GM23338 (cell line): ENCODE measurements around the gene PSORS1C1. TPM values are rescaled to one million over a fixed set of nuclear protein-coding genes. Genes with fewer than 3 reads are reported as not detected.

Source experiments
- ATAC-seq: fragments of 200-7000 bp; cut with Tn5 transposase; 3 replicates; pipeline ENCODE4 v1.9.1; 2020
- DNase-seq: peaks from one replicate; pipeline ENCODE4 v3.0.0-alpha.2; 2015; ENCODE audit warnings: low spot score
- H2AFZ ChIP-seq: fragments of 200-600 bp; sonication (generic); 2 replicates; pipeline ENCODE4 v1.8.0; 2016; ENCODE audit warnings: antibody characterized with exemption, mild to moderate bottlenecking, moderate library complexity
- H3F3A ChIP-seq: fragments of 200-600 bp; sonication (generic); replicated peaks from 2 replicates; pipeline ENCODE4 v1.8.0; 2017; ENCODE audit warnings: antibody characterized with exemption, mixed run types, low read depth
- H3K27ac ChIP-seq: fragments of 200-600 bp; sonication (generic); 2 replicates; pipeline ENCODE4 v1.6.1; 2016; ENCODE audit warnings: low read depth
- H3K27me3 ChIP-seq: fragments of 200-600 bp; sonication (generic); 2 replicates; pipeline ENCODE4 v1.8.0; 2016; ENCODE audit warnings: mild to moderate bottlenecking, mixed run types, moderate library complexity; ENCODE audit not compliant: insufficient read depth
- H3K36me3 ChIP-seq: fragments of 200-600 bp; sonication (generic); 2 replicates; pipeline ENCODE4 v1.8.0; 2016; ENCODE audit warnings: mild to moderate bottlenecking; ENCODE audit not compliant: insufficient read depth
- H3K4me1 ChIP-seq: fragments of 200-600 bp; sonication (generic); 2 replicates; pipeline ENCODE4 v1.8.0; 2016; ENCODE audit warnings: mild to moderate bottlenecking, moderate library complexity; ENCODE audit not compliant: insufficient read depth
- H3K4me2 ChIP-seq: fragments of 200-600 bp; sonication (generic); 2 replicates; pipeline ENCODE4 v1.7.1; 2017; ENCODE audit warnings: mixed run types
- H3K4me3 ChIP-seq: fragments of 200-600 bp; sonication (generic); 2 replicates; pipeline ENCODE4 v1.6.1; 2016; ENCODE audit warnings: mixed run types
- H3K79me2 ChIP-seq: fragments of 200-600 bp; sonication (generic); replicated peaks from 2 replicates; pipeline ENCODE4 v1.8.0; 2017; ENCODE audit warnings: mild to moderate bottlenecking; ENCODE audit not compliant: insufficient read depth
- H3K9me2 ChIP-seq: fragments of 200-600 bp; sonication (generic); 2 replicates; pipeline ENCODE4 v1.8.0; 2017; ENCODE audit not compliant: insufficient read depth
- H4K20me1 ChIP-seq: fragments of 200-600 bp; sonication (generic); replicated peaks from 2 replicates; pipeline ENCODE4 v1.8.0; 2017; ENCODE audit warnings: mild to moderate bottlenecking; ENCODE audit not compliant: insufficient read depth
- H3K27ac Mint-ChIP-seq: 2 replicates; pipeline ENCODE4 v1.8.0; 2020; ENCODE audit warnings: inconsistent platforms, mild to moderate bottlenecking, moderate library complexity, mixed read lengths
- H3K27me3 Mint-ChIP-seq: 3 replicates; pipeline ENCODE4 v1.8.0; 2022; ENCODE audit warnings: low read depth, mild to moderate bottlenecking, moderate library complexity, mixed read lengths, inconsistent platforms; ENCODE audit not compliant: insufficient read depth, poor library complexity
- H3K36me3 Mint-ChIP-seq: 3 replicates; pipeline ENCODE4 v1.8.0; 2021; ENCODE audit warnings: low read depth, mild to moderate bottlenecking, inconsistent platforms, moderate library complexity, mixed read lengths
- H3K4me1 Mint-ChIP-seq: 3 replicates; pipeline ENCODE4 v1.8.0; 2020; ENCODE audit warnings: mild to moderate bottlenecking, inconsistent platforms, mixed read lengths
- H3K4me3 Mint-ChIP-seq: 3 replicates; pipeline ENCODE4 v1.8.0; 2021; ENCODE audit warnings: moderate library complexity, mild to moderate bottlenecking, inconsistent platforms, mixed read lengths
- H3K9me3 Mint-ChIP-seq: 3 replicates; pipeline ENCODE4 v1.8.0; 2020; ENCODE audit warnings: moderate library complexity, mild to moderate bottlenecking, inconsistent platforms, mixed read lengths
- CREB1 ChIP-seq: fragments of 250-450 bp; sonication (Bioruptor Pico); IDR thresholded peaks from 2 replicates; pipeline ENCODE4 v1.5.0; 2020; ENCODE audit warnings: low read depth, mild to moderate bottlenecking, moderate library complexity
- ETS1 ChIP-seq: IDR thresholded peaks from 2 replicates; pipeline ENCODE4 v1.6.1; 2016; ENCODE audit warnings: antibody characterized with exemption
- EZH2 ChIP-seq: fragments of 200-600 bp; sonication (generic); IDR thresholded peaks from one replicate; pipeline ENCODE4 v1.8.0; 2017; ENCODE audit warnings: antibody characterized with exemption, mild to moderate bottlenecking, low read depth; ENCODE audit not compliant: unreplicated experiment
- EZH2phosphoT487 ChIP-seq: fragments of 200-600 bp; sonication (generic); IDR thresholded peaks from one replicate; pipeline ENCODE4 v1.8.1; 2018; ENCODE audit warnings: antibody characterized with exemption; ENCODE audit not compliant: unreplicated experiment
- JUNB ChIP-seq: IDR thresholded peaks from one replicate; pipeline ENCODE4 v1.6.1; 2016; ENCODE audit warnings: antibody characterized with exemption; ENCODE audit not compliant: unreplicated experiment
- NANOG ChIP-seq: IDR thresholded peaks from 2 replicates; pipeline ENCODE4 v1.6.1; 2016; ENCODE audit warnings: antibody characterized with exemption, borderline replicate concordance
- POLR2AphosphoS5 ChIP-seq: IDR thresholded peaks from 2 replicates; pipeline ENCODE4 v1.6.1; 2016; ENCODE audit warnings: antibody characterized with exemption, low read depth
- REST ChIP-seq: IDR thresholded peaks from one replicate; pipeline ENCODE4 v1.6.1; 2018; ENCODE audit warnings: antibody characterized with exemption; ENCODE audit not compliant: unreplicated experiment
- STAT1 ChIP-seq: IDR thresholded peaks from one replicate; pipeline ENCODE4 v1.6.1; 2016; ENCODE audit warnings: antibody characterized with exemption; ENCODE audit not compliant: unreplicated experiment
- ZNF114 ChIP-seq: fragments of 250-450 bp; sonication (Bioruptor Pico); IDR thresholded peaks from 2 replicates; pipeline ENCODE4 v1.5.0; 2020; ENCODE audit warnings: mild to moderate bottlenecking, moderate library complexity
- ZNF331 ChIP-seq: fragments of 250-450 bp; sonication (Bioruptor Pico); IDR thresholded peaks from 2 replicates; pipeline ENCODE4 v1.5.0; 2020; ENCODE audit warnings: low read depth, mild to moderate bottlenecking, moderate library complexity
- polyA plus RNA-seq: library from polyadenylated mRNA; unstranded; fragments of >200 nt; fragmentation: Nextera tagmentation; extraction: Ambion mirVana; gene quantifications from 2 replicates; pipeline ENCODE4 v1.2.1, GENCODE V29; 2016
- total RNA-seq: library from RNA; depleted of rRNA; stranded (reverse); fragments of >200 nt; shearing (Covaris generic); gene quantifications from 2 replicates; pipeline ENCODE4 v1.2.3, GENCODE V29; 2014
- TF ChIP-seq, protein P1 (sequence below): fragments of 250-450 bp; sonication (Bioruptor Pico); IDR thresholded peaks from 2 replicates; pipeline ENCODE4 v1.5.0; 2020; ENCODE audit warnings: mild to moderate bottlenecking, moderate library complexity
- TF ChIP-seq, protein P2 (sequence below), 2 experiments: fragments of 200-600 bp in 1 of 2; sonication (generic) in 1 of 2; conservative IDR thresholded peaks; 2 replicates each; pipeline versions ENCODE4 v1.5.1 to v1.6.1; 2016 to 2017; ENCODE audit warnings: antibody characterized with exemption in 2 of 2, low read depth in 2 of 2, mild to moderate bottlenecking in 2 of 2, moderate library complexity in 1 of 2

PSORS1C1 gene
- total and polyA plus RNA-seq, 2 experiments from 2014 or later: not detected

GRCh38 chr6:31092769-31093505, 21.7 kb upstream of the PSORS1C1 start:
- Mint-ChIP-seq H3K27me3 (no peaks in the 10 kb centered on the region), H3K27ac (no peak overlapping the region), H3K4me1 (peaks cover 16% of the 10 kb centered on the region), H3K36me3 (no peaks in the 10 kb centered on the region), H3K9me3 (no peaks in the 10 kb centered on the region), H3K4me3 (no peak overlapping the region)
- no peak overlapping the region for H3K4me3 ChIP-seq
- no peaks in the 10 kb centered on the region for H3F3A ChIP-seq
- H3K36me3 ChIP-seq: no peaks in the 10 kb centered on the region
- no peaks in the 10 kb centered on the region for H3K27me3 ChIP-seq
- H2AFZ ChIP-seq: no peak overlapping the region
- no peak for ATAC-seq
- DNase-seq: no peak
- no peaks in the 10 kb centered on the region for H4K20me1 ChIP-seq
- H3K27ac ChIP-seq: no peak overlapping the region
- H3K4me1 ChIP-seq: peaks cover 16% of the 10 kb centered on the region
- 0 out of 2 replicates have a peak, but pooled peaks cover 3% of the 10 kb centered on the region for H3K9me2 ChIP-seq
- no peaks in the 10 kb centered on the region for H3K79me2 ChIP-seq
- TF ChIP-seq NANOG (no peak), REST (no peak), CREB1 (CRISPR knock-in tag) (no peak), POLR2AphosphoS5 (no peak), STAT1 (no peak), ZNF114 (CRISPR knock-in tag) (no peak), EZH2 (no peak), EZH2phosphoT487 (no peak), JUNB (no peak), ZNF331 (CRISPR knock-in tag) (no peak), ETS1 (no peak)
- TF ChIP-seq, protein P1, sequence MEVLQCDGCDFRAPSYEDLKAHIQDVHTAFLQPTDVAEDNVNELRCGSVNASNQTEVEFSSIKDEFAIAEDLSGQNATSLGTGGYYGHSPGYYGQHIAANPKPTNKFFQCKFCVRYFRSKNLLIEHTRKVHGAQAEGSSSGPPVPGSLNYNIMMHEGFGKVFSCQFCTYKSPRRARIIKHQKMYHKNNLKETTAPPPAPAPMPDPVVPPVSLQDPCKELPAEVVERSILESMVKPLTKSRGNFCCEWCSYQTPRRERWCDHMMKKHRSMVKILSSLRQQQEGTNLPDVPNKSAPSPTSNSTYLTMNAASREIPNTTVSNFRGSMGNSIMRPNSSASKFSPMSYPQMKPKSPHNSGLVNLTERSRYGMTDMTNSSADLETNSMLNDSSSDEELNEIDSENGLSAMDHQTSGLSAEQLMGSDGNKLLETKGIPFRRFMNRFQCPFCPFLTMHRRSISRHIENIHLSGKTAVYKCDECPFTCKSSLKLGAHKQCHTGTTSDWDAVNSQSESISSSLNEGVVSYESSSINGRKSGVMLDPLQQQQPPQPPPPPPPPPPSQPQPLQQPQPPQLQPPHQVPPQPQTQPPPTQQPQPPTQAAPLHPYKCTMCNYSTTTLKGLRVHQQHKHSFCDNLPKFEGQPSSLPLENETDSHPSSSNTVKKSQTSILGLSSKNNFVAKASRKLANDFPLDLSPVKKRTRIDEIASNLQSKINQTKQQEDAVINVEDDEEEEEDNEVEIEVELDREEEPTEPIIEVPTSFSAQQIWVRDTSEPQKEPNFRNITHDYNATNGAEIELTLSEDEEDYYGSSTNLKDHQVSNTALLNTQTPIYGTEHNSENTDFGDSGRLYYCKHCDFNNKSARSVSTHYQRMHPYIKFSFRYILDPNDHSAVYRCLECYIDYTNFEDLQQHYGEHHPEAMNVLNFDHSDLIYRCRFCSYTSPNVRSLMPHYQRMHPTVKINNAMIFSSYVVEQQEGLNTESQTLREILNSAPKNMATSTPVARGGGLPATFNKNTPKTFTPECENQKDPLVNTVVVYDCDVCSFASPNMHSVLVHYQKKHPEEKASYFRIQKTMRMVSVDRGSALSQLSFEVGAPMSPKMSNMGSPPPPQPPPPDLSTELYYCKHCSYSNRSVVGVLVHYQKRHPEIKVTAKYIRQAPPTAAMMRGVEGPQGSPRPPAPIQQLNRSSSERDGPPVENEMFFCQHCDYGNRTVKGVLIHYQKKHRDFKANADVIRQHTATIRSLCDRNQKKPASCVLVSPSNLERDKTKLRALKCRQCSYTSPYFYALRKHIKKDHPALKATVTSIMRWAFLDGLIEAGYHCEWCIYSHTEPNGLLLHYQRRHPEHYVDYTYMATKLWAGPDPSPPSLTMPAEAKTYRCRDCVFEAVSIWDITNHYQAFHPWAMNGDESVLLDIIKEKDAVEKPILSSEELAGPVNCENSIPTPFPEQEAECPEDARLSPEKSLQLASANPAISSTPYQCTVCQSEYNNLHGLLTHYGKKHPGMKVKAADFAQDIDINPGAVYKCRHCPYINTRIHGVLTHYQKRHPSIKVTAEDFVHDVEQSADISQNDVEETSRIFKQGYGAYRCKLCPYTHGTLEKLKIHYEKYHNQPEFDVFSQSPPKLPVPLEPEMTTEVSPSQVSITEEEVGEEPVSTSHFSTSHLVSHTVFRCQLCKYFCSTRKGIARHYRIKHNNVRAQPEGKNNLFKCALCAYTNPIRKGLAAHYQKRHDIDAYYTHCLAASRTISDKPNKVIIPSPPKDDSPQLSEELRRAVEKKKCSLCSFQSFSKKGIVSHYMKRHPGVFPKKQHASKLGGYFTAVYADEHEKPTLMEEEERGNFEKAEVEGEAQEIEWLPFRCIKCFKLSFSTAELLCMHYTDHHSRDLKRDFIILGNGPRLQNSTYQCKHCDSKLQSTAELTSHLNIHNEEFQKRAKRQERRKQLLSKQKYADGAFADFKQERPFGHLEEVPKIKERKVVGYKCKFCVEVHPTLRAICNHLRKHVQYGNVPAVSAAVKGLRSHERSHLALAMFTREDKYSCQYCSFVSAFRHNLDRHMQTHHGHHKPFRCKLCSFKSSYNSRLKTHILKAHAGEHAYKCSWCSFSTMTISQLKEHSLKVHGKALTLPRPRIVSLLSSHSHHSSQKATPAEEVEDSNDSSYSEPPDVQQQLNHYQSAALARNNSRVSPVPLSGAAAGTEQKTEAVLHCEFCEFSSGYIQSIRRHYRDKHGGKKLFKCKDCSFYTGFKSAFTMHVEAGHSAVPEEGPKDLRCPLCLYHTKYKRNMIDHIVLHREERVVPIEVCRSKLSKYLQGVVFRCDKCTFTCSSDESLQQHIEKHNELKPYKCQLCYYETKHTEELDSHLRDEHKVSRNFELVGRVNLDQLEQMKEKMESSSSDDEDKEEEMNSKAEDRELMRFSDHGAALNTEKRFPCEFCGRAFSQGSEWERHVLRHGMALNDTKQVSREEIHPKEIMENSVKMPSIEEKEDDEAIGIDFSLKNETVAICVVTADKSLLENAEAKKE: no peak
- TF ChIP-seq, protein P2, sequence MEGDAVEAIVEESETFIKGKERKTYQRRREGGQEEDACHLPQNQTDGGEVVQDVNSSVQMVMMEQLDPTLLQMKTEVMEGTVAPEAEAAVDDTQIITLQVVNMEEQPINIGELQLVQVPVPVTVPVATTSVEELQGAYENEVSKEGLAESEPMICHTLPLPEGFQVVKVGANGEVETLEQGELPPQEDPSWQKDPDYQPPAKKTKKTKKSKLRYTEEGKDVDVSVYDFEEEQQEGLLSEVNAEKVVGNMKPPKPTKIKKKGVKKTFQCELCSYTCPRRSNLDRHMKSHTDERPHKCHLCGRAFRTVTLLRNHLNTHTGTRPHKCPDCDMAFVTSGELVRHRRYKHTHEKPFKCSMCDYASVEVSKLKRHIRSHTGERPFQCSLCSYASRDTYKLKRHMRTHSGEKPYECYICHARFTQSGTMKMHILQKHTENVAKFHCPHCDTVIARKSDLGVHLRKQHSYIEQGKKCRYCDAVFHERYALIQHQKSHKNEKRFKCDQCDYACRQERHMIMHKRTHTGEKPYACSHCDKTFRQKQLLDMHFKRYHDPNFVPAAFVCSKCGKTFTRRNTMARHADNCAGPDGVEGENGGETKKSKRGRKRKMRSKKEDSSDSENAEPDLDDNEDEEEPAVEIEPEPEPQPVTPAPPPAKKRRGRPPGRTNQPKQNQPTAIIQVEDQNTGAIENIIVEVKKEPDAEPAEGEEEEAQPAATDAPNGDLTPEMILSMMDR (conservative IDR thresholded peaks at IDR 0.05; ENCODE audit: low read depth in 2 of 2): no peak
- no peak overlapping the region for H3K4me2 ChIP-seq
